CD4-positive, alpha-beta memory T cell (primary cell): ENCODE data around the gene MLLT3. TPM values are rescaled to one million over a fixed set of nuclear protein-coding genes. Genes with fewer than 3 reads are reported as not detected.

Experiments used
- CTCF ChIA-PET: fragments of 350-600 bp; sonication (Branson Sonifier 250); formaldehyde crosslinking; loops from one replicate; lab custom pipeline; 2021; ENCODE audit warnings: inconsistent platforms; ENCODE audit not compliant: partially characterized antibody; lab: Charles Lee
- POLR2A ChIA-PET: fragments of 350-600 bp; sonication (Branson Sonifier 250); formaldehyde crosslinking; loops from one replicate; lab custom pipeline; 2021; ENCODE audit not compliant: partially characterized antibody; lab: Charles Lee
- DNase-seq, 5 donors: peaks; one replicate each; pipeline versions ENCODE4 v3.0.0 to v3.0.0-alpha.2; 2020 to 2022; ENCODE audit warnings: mixed read lengths in 1 of 5
- H3K27ac ChIP-seq: one replicate; pipeline ENCODE4 v1.7.0; 2013; ENCODE audit warnings: low read depth, low read length
- H3K27me3 ChIP-seq: 2 replicates; pipeline ENCODE4 v1.7.0; 2013; ENCODE audit warnings: mild to moderate bottlenecking, low read length, moderate library complexity; ENCODE audit not compliant: insufficient read depth
- H3K36me3 ChIP-seq: 2 replicates; pipeline ENCODE4 v1.7.0; 2013; ENCODE audit warnings: mild to moderate bottlenecking, low read length, moderate library complexity; ENCODE audit not compliant: insufficient read depth
- H3K4me1 ChIP-seq: 2 replicates; pipeline ENCODE4 v1.7.0; 2013; ENCODE audit warnings: mild to moderate bottlenecking, low read length, moderate library complexity; ENCODE audit not compliant: insufficient read depth
- H3K4me3 ChIP-seq, 2 donors: one replicate each; pipeline ENCODE4 v1.7.0; 2013; ENCODE audit warnings: low read length in 2 of 2, mild to moderate bottlenecking in 1 of 2
- H3K9me3 ChIP-seq, 2 donors: one replicate each; pipeline ENCODE4 v1.7.0; 2013; ENCODE audit warnings: low read length in 2 of 2, control low read depth in 1 of 2; ENCODE audit not compliant: control insufficient read depth in 1 of 2
- H3K27ac Mint-ChIP-seq, 7 donors: one replicate each; pipeline ENCODE4 v1.8.0; 2020 to 2021; ENCODE audit warnings: mixed read lengths in 7 of 7, mild to moderate bottlenecking in 6 of 7, inconsistent platforms in 3 of 7, moderate library complexity in 3 of 7
- H3K27me3 Mint-ChIP-seq, 2 donors: one replicate each; pipeline ENCODE4 v1.8.0; 2020 to 2021; ENCODE audit warnings: mixed read lengths in 2 of 2
- H3K36me3 Mint-ChIP-seq, 2 donors: one replicate each; pipeline ENCODE4 v1.8.0; 2020 to 2021; ENCODE audit warnings: mixed read lengths in 2 of 2, inconsistent platforms in 1 of 2, mild to moderate bottlenecking in 1 of 2
- H3K4me1 Mint-ChIP-seq, 4 donors: one replicate each; pipeline ENCODE4 v1.8.0; 2020 to 2021; ENCODE audit warnings: mixed read lengths in 4 of 4, mild to moderate bottlenecking in 1 of 4
- H3K4me3 Mint-ChIP-seq, 8 donors: one replicate each; pipeline ENCODE4 v1.8.0; 2020 to 2021; ENCODE audit warnings: mixed read lengths in 8 of 8, mild to moderate bottlenecking in 7 of 8, moderate library complexity in 6 of 8, inconsistent platforms in 3 of 8
- H3K9me3 Mint-ChIP-seq, 8 donors: one replicate each; pipeline ENCODE4 v1.8.0; 2020 to 2021; ENCODE audit warnings: mixed read lengths in 8 of 8, mild to moderate bottlenecking in 5 of 8, inconsistent platforms in 3 of 8, moderate library complexity in 1 of 8
- intact Hi-C: fragments of 100-400 bp; cut with micrococcal nuclease; formaldehyde crosslinking; loops from one replicate; pipeline ENCODE4 v1.15.1; 2023
- polyA plus RNA-seq, 2 donors: library from polyadenylated mRNA; unstranded; fragments of 300-500 nt; fragmentation: Illumina TruSeq; gene quantifications; one replicate each; pipeline ENCODE4 v1.2.3, GENCODE V29; 2021
- total RNA-seq, 2 experiments: library from RNA; stranded (reverse); gene quantifications; one replicate each; pipeline ENCODE4 v1.2.3, GENCODE V29; 2021

MLLT3 gene
- total and polyA plus RNA-seq, 4 experiments from 2014 or later: 20.7 to 54.4 (median 42.5) TPM

DNA sequence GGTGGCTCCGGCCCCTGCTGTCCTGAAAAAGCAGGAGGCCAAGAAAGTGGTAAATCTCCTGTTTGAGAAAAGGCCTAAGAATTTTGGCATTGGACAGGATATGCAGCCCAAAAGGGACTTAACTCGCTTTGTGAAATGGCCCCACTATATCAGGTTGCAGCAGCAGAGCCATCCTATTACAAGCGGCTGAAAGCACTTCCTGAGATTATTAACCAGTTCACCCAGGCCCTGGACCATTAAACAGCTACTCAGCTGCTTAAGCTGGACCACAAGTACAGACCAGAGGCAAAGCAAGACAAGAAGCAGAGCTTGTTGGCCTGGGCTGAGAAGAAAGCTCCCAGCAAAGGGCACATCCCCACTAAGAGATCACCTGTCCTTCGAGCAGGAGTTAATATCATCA is 89.7 kb downstream of the MLLT3 start:
- ChIA-PET CTCF (no interaction called here), POLR2A (no interaction called here)
- Mint-ChIP-seq H3K4me1 (peaks cover 40 to 77% (median 58%) of the 10 kb centered on the region in 4 donors), H3K27ac (no peak overlapping the region), H3K27me3 (no peaks in the 10 kb centered on the region), H3K9me3 (peaks cover 0 to 1% (median 0%) of the 10 kb centered on the region in 8 donors), H3K4me3 (no peak overlapping the region), H3K36me3 (no peaks in the 10 kb centered on the region)
- intact Hi-C loops: no loop called here
- Histone ChIP-seq H3K36me3 (no peaks in the 10 kb centered on the region), H3K4me3 (no peak overlapping the region), H3K9me3 (no peaks in the 10 kb centered on the region), H3K4me1 (peaks cover 26% of the 10 kb centered on the region), H3K27me3 (no peaks in the 10 kb centered on the region), H3K27ac (no peak overlapping the region)
- no peak for DNase-seq

DNA sequence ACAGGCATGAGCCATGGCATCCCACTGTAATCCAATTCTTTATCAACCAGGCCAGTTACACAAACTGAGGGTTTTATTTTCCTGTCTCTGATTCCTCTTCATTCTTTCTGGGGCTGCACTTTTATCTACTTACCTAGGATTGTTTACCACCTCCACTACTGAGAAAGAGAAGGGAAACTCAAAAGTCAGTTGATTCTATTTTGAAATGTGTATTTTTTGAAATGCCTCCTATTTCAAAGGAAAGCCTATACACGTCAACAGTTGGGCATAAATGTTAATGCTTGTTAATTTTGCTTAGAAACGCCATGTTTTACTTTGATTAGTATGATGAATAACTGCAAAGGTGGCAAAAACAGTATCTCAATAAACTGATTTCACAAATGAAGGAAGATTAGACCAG is 92.5 kb downstream of the MLLT3 start:
- DNase-seq: no peak
- H3K27ac ChIP-seq: no peak overlapping the region
- no peaks in the 10 kb centered on the region for H3K9me3 ChIP-seq
- H3K4me3 ChIP-seq: no peak overlapping the region
- Mint-ChIP-seq H3K9me3 (peaks cover 0 to 1% (median 0%) of the 10 kb centered on the region in 8 donors), H3K36me3 (no peaks in the 10 kb centered on the region), H3K27me3 (no peaks in the 10 kb centered on the region), H3K27ac (peak overlapping the region in 2 of 7 donors; percentile 4 to 15), H3K4me3 (peak overlapping the region in 2 of 8 donors; percentile 27 to 44), H3K4me1 (peaks cover 51 to 81% (median 62%) of the 10 kb centered on the region in 4 donors)
- H3K27me3 ChIP-seq: no peaks in the 10 kb centered on the region
- intact Hi-C loops: no loop called here
- POLR2A ChIA-PET: interaction anchor here (0.6 kb wide), 1 partner anchor 24 kb away, joined by 4 read pairs; no protein-coding TSS in a partner anchor
- peaks cover 42% of the 10 kb centered on the region for H3K4me1 ChIP-seq
- no peaks in the 10 kb centered on the region for H3K36me3 ChIP-seq
- CTCF ChIA-PET: no interaction called here

DNA sequence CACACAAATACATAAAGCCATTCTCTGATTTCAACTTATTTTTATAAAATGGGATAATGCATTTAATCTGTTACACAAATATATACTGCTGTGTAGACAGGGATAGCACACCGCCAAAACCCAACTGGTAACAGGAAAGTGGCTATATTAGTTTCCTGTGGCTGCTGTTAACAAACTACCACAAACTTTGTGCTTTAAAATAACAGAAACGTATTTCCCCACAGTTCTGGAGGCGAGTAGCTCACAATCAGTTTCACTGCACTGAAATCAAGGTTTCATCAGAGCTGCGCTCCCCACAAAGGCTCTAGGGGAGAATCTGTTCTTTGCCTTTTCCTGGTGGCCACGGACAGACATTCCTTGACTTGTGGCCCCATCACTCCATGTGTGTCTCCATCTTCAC is 94.0 kb downstream of the MLLT3 start:
- Histone ChIP-seq H3K27ac (no peak overlapping the region), H3K4me1 (peaks cover 52% of the 10 kb centered on the region), H3K9me3 (no peaks in the 10 kb centered on the region), H3K27me3 (no peaks in the 10 kb centered on the region), H3K4me3 (no peak overlapping the region), H3K36me3 (no peaks in the 10 kb centered on the region)
- peak overlapping the region in 3 of 8 donors; percentile 22 to 33 (median 30) for H3K4me3 Mint-ChIP-seq
- no peaks in the 10 kb centered on the region for H3K36me3 Mint-ChIP-seq
- ChIA-PET POLR2A (no interaction called here), CTCF (no interaction called here)
- peak overlapping the region in 3 of 7 donors; percentile 25 to 44 (median 37) for H3K27ac Mint-ChIP-seq
- H3K27me3 Mint-ChIP-seq: no peaks in the 10 kb centered on the region
- H3K9me3 Mint-ChIP-seq: peaks cover 0 to 1% (median 0%) of the 10 kb centered on the region in 8 donors
- DNase-seq: no peak
- peaks cover 52 to 84% (median 66%) of the 10 kb centered on the region in 4 donors for H3K4me1 Mint-ChIP-seq
- intact Hi-C loops: no loop called here

DNA sequence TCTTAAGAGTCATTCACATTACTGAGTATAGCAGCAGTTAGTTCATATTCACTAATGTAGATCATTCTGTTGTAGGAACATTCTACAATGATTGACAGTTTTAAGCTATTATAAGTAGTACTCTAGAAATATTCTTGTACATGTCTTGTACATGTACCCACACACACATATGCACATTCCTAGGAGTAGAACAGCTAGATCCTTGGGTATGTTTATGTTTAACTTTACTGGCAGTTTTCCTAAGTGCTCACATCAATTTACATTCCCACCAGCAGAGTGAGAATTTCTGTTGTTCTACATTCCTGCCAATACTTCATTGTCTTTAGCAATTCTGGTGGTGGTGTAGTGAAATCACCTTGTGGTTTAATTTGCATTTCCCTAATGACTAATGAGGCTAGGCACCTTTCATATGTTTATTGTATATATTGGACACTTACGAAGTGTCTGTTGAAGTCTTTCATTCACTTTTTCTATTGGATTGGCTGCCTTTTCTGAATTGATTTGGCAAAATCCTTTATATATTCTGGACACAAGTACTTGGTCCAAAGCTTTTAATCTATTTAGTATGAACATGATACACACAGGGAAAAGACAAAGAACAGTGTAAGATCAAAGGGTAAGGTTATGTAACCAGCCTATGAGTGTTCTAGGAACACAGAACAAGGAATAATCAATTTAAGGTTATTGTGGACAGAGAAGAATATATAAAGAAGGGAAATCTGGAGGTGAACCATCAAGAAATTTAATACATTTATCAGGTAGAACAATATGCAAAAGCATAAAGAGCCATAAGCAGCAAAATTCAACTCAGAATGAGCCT is 95.6 kb downstream of the MLLT3 start:
- H3K27me3 ChIP-seq: no peaks in the 10 kb centered on the region
- peaks cover 55% of the 10 kb centered on the region for H3K4me1 ChIP-seq
- no peaks in the 10 kb centered on the region for H3K9me3 ChIP-seq
- intact Hi-C loops: no loop called here
- no peaks in the 10 kb centered on the region for H3K36me3 ChIP-seq
- POLR2A ChIA-PET: interaction anchor here (1.0 to 2.3 kb wide), 3 partner anchors 10 to 96 kb away, joined by 3 to 5 read pairs (median 3); partner anchors contain the start of gene MLLT3
- Mint-ChIP-seq H3K36me3 (no peaks in the 10 kb centered on the region), H3K4me3 (peak overlapping the region in 5 of 8 donors; percentile 2 to 67 (median 41)), H3K9me3 (peaks cover 0 to 1% (median 0%) of the 10 kb centered on the region in 8 donors), H3K27me3 (no peaks in the 10 kb centered on the region), H3K27ac (peak overlapping the region in 1 of 7 donors; percentile 79), H3K4me1 (peaks cover 57 to 85% (median 70%) of the 10 kb centered on the region in 4 donors)
- DNase-seq: no peak
- no peak overlapping the region for H3K27ac ChIP-seq
- H3K4me3 ChIP-seq: no peak overlapping the region
- CTCF ChIA-PET: interaction anchor here (0.6 kb wide), 1 partner anchor 193 kb away, joined by 3 read pairs; no protein-coding TSS in a partner anchor

DNA sequence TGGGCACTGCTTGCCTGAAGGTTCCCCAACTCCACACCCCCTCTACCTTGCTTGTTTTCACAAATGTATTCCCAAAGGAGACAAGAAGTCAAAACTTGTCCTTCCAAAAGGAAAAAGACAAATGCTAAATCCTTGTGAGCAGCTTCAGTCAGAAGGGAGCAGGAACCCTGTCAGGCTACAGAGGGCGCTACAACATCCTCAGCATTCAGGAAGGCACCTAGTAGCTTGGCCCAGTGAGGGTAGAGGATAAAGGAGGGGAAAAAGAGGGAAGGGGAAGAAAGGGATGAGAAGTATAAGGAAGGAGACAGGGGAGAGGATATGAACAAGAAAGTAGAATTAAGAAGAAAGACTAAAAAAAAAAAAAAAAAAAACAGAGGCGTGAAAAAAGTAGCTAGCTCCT is 97.5 kb downstream of the MLLT3 start:
- ChIA-PET CTCF (interaction anchor here (0.7 to 0.9 kb wide), 2 partner anchors 25 to 49 kb away, joined by 3 read pairs; no protein-coding TSS in a partner anchor), POLR2A (interaction anchor here (1.2 to 2.3 kb wide), 2 partner anchors 11 to 98 kb away, joined by 3 to 5 read pairs; partner anchors contain the start of gene MLLT3)
- no peak overlapping the region for H3K27ac Mint-ChIP-seq
- no peaks in the 10 kb centered on the region for H3K9me3 Mint-ChIP-seq
- intact Hi-C loops: no loop called here
- H3K4me1 ChIP-seq: peaks cover 58% of the 10 kb centered on the region
- H3K4me1 Mint-ChIP-seq: peaks cover 56 to 80% (median 68%) of the 10 kb centered on the region in 4 donors
- no peaks in the 10 kb centered on the region for H3K27me3 ChIP-seq
- H3K27ac ChIP-seq: no peak overlapping the region
- H3K4me3 Mint-ChIP-seq: no peak overlapping the region
- no peak for DNase-seq
- H3K36me3 ChIP-seq: no peaks in the 10 kb centered on the region
- H3K9me3 ChIP-seq: no peaks in the 10 kb centered on the region
- no peaks in the 10 kb centered on the region for H3K27me3 Mint-ChIP-seq
- H3K4me3 ChIP-seq: no peak overlapping the region
- H3K36me3 Mint-ChIP-seq: peaks cover 0 to 3% of the 10 kb centered on the region in 2 donors

DNA sequence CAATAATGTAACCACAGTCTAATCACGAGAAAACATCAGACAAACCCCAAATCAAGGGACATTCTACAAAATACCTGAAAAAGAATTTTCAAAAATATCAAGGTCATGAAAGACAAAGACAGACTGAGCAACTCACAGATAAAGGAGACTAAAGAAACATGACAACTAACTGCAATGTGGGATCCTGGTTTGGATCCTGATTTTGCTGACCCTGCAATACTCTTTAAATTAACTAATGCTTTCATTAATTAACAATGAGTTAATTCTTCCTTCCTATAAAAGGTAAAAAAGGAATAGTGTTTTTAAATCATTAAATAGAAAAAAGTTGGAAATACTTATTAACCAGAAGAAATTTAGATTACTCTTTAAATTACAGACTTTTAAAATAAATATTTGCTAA is 103.6 kb downstream of the MLLT3 start:
- H3K27me3 Mint-ChIP-seq: no peaks in the 10 kb centered on the region
- intact Hi-C loops: no loop called here
- Histone ChIP-seq H3K36me3 (no peaks in the 10 kb centered on the region), H3K4me1 (peaks cover 38% of the 10 kb centered on the region), H3K9me3 (no peaks in the 10 kb centered on the region), H3K27ac (no peak overlapping the region), H3K27me3 (no peaks in the 10 kb centered on the region), H3K4me3 (no peak overlapping the region)
- CTCF ChIA-PET: no interaction called here
- peaks cover 0 to 8% of the 10 kb centered on the region in 2 donors for H3K36me3 Mint-ChIP-seq
- peak overlapping the region in 1 of 8 donors; percentile 53 for H3K4me3 Mint-ChIP-seq
- POLR2A ChIA-PET: no interaction called here
- peaks cover 0 to 2% (median 0%) of the 10 kb centered on the region in 8 donors for H3K9me3 Mint-ChIP-seq
- no peak for DNase-seq
- peaks cover 46 to 67% (median 60%) of the 10 kb centered on the region in 4 donors for H3K4me1 Mint-ChIP-seq
- H3K27ac Mint-ChIP-seq: no peak overlapping the region
